ENCODE results near the gene MAML2.

DNA sequence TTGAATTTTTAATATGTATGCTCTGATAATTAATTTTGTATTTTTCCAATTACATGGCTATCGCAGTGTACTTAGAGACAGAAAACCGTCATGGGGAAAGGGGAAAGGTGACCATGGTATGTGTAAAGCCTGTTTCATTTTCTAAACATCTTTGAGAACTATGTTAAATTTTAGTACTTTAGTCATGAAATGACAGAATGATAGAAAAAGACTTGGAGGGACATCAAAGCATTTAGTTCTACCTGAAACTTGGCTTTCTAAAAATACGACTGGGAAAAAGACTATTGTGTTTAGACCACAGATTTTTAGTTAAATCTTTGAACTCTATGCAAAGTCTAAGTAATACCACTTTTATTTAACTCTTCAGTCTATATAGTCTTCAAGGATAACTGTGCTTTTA, 54.1 kb downstream of the MAML2 start:
- TF ChIP-seq, protein P1, sequence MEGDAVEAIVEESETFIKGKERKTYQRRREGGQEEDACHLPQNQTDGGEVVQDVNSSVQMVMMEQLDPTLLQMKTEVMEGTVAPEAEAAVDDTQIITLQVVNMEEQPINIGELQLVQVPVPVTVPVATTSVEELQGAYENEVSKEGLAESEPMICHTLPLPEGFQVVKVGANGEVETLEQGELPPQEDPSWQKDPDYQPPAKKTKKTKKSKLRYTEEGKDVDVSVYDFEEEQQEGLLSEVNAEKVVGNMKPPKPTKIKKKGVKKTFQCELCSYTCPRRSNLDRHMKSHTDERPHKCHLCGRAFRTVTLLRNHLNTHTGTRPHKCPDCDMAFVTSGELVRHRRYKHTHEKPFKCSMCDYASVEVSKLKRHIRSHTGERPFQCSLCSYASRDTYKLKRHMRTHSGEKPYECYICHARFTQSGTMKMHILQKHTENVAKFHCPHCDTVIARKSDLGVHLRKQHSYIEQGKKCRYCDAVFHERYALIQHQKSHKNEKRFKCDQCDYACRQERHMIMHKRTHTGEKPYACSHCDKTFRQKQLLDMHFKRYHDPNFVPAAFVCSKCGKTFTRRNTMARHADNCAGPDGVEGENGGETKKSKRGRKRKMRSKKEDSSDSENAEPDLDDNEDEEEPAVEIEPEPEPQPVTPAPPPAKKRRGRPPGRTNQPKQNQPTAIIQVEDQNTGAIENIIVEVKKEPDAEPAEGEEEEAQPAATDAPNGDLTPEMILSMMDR (IDR thresholded peaks at IDR 0.05), result no peak
- TF ChIP-seq POLR2A (IDR thresholded peaks at IDR 0.05), result no peak
